Activated CD4-positive, alpha-beta T cell treated with anti-CD3 and anti-CD28 coated beads, Interleukin-2, Interleukin-4, amounts not matched to agents 100 ng/mL and 50 ng/mL, durations not matched to agents 16 hours and 8 hours (primary cell): ENCODE data around the gene ATP23.
A peak's percentile ranks its signal among the peaks of the same experiment; 100 is the strongest.

Experiments
- DNase-seq: peaks from one replicate; pipeline ENCODE4 v3.0.0-alpha.2; 2020; ENCODE audit warnings: low spot score

The ATP23 gene

GRCh38 chr12:57941165-57941894 lies at the start of gene ATP23:
Gene ATP23, plus strand, starts transcription at chr12:57941567. Its CDS starts 135 bp downstream, at chr12:57941702.
- DNase-seq: peak; percentile 90

DNA sequence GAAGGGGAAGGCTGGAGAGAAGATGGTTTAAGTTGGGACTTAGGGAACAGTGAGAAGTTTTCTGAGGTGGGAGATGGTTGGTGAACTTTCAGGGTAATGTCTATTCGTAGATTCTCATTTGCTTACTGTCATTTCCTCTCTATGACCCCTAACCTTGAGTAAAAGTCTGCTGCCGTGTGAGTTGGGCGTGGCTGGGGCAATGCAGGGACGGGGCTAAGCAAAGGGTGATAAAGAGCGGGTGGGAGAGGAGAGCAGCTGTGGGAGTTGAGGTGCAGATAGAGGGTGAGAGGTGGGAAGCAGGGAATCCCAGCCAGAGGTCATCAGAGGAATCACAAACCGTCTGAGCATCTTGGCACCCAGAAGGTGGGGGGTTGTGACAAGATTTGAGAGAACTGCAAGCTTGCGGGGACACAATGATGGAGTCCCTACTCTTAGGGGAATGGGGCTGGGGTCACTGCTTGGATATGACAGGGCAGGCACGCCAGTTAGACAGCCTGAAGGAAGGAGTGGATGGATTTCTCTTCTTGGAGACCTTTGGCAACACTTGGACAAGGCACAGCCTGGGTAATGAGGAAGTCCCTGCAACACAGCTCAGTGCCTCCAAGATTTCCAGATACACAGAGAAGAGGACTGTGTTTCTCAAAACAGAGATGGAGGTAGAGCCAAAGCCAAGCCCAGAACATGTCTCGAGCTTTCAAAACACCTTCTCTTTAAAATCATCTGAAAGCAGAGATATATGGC lies 49.0 kb upstream of the ATP23 start:
- no peak for DNase-seq

DNA sequence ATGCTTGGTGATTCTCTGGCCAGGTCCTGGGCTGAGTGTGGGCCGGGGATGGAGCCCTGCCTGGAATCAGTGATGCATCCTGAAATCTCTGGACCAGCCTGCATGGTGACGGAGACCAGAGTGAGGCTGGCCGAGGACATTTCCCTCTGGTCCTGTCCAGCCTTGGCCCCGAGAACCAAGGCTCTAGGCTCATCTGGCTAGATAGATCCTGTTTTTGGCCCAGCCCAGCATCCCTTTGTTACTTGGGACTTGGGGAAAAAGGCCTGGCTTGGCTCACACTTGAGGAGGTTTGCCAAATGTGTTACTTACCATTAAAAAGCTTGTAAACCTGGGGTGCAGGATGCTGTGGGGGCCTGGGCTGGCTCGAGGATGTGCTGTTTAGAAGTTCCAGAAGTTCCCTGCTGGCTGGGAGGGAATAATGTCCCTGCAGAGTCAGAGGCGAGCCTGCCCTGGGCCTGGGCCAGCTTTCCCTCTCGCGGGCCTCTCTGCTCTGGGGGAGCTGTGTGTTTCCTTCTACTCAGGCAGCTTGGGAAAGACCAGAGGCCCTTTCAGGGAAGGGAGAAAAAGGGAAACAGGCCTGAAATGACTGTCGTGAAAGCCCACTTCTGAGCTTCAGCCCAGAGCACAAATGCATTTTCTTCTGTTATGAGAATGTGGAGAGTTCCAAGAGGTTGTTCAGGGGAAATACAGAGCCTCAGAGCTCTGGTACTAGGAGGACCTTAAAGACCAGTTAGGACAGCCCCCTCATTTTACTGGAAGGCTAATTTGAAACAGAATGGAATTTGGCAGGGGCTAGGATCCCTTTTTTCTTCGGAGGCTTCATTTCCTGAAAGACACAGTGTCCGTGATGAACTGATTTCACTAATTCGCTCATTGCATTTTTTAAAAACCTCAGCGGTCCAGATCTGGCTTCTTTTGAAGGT lies 47.7 kb upstream of the ATP23 start:
- DNase-seq: no peak

DNA sequence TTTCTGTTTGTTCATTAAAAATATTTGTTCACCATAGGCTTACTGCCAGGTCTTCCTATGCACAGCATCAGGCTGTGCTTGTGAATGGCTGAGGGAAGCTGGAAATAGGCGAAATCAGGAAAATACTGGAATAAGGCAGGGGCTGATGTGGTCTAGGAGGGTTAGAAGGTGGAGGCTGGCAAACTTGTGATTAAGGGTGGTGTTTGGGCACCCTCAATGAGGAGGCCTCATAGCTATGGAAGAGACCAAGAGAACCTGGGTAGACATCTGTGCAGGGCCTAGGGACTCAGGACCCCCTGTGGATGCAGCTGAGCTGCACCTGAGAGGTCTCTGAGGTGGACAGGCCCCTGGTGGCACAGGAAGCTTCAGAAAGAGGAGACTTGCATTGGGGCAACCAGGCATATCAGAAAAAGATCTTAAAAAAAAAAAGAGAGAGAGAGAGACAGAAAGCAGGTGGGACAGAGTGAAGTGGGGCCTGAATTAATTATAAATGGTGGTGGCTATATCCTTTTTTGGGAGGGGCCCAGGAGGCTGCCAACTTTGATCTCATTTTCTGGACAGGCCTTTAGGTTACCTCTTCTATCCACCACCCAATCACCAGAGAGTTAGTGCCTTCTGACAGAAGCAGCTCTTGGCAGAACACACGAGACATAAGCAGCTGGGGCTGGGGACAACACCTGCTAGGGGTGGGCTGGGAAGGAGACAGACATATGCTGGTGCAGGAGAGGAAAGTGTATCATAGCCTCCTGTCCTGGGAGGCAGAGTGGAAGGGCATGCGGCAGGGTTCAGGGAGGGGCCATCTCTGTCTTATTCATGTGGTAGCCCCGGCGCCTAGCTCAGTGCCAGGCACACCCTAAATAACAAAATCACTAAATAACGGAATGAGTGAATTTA lies 46.7 kb upstream of the ATP23 start:
- no peak for DNase-seq

DNA sequence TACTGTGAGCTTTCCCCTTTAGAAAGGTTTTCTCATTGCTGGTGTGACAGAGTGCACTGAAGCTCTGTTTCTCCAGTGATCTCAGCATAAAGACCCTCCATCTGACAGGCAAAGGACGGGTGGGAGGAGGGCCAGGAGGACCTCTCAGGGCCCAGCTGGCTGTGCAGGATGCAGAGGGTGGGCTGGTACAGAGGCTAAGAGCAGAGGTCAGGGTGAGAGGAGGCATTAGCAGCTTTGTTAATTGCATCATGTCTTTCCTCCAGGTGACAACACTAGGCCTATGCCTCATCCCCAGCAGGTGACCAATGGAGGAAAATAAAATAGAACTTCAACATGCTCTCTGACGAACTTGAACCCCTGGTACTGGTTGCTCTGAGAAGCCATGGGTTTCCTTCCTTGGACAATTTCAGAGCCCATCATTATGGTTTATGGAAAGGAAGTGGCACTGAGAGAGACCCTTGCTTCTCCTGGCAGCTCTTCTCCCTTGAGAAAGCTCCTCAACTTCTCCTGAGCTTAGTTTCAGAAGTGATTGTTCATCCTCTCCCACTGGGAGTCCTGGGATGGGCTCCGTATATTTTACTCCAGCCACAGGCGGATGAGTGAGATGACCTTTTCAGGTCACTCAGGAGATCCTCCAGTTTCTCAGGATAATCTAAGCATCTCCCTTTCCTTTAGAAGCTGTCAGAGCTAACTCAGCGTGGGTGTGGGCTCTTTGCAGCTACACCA lies 45.8 kb upstream of the ATP23 start:
- no peak for DNase-seq

- DNase-seq: no peak
These were observed 45.3 kb upstream of the ATP23 start for GRCh38 chr12:57896115-57896433.

- peak; percentile 13 for DNase-seq
These were observed 44.7 kb upstream of the ATP23 start for GRCh38 chr12:57896434-57897201.

DNA sequence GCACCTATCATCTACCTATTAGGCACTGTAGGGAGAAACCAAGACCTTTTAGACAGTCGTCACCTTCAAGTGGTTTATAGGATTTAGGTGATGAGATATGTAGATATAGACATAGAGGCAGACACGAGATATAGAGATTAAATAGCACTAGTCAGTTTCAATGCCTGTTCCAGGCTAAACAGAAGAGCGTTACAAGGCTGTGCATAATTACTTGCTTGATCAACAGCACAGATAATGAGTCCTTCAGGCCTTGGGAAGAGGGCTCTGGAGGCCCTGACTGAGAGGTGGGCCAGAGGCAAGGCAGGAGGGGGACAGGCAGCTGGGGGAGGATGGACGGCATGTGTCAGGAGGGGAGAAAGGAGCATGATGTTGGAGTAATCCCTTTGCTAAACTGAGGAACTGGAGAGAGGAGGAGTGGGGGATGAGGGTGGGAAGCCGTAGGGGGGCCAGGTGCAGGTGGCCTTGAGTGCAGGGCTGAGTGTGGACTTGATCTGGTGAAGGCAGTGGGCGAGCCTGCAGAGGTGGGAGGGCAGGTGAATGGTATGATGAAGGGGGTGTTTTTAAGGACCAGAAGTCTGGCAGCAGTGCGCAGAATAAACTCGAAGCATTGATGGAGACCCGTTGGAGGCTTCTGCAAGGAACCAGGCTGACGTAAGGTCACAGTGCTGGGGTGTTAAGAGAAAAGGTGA lies 43.9 kb upstream of the ATP23 start:
- no peak for DNase-seq

GRCh38 chr12:57898308-57898970 lies 42.9 kb upstream of the ATP23 start:
- DNase-seq: peak; percentile 30

- DNase-seq: peak; percentile 85
These were observed 42.2 kb upstream of the ATP23 start for GRCh38 chr12:57899010-57899662.

- DNase-seq: no peak
These were observed 38.8 kb upstream of the ATP23 start for GRCh38 chr12:57902478-57902969.

GRCh38 chr12:57904426-57904825 lies 36.9 kb upstream of the ATP23 start:
- no peak for DNase-seq

DNA sequence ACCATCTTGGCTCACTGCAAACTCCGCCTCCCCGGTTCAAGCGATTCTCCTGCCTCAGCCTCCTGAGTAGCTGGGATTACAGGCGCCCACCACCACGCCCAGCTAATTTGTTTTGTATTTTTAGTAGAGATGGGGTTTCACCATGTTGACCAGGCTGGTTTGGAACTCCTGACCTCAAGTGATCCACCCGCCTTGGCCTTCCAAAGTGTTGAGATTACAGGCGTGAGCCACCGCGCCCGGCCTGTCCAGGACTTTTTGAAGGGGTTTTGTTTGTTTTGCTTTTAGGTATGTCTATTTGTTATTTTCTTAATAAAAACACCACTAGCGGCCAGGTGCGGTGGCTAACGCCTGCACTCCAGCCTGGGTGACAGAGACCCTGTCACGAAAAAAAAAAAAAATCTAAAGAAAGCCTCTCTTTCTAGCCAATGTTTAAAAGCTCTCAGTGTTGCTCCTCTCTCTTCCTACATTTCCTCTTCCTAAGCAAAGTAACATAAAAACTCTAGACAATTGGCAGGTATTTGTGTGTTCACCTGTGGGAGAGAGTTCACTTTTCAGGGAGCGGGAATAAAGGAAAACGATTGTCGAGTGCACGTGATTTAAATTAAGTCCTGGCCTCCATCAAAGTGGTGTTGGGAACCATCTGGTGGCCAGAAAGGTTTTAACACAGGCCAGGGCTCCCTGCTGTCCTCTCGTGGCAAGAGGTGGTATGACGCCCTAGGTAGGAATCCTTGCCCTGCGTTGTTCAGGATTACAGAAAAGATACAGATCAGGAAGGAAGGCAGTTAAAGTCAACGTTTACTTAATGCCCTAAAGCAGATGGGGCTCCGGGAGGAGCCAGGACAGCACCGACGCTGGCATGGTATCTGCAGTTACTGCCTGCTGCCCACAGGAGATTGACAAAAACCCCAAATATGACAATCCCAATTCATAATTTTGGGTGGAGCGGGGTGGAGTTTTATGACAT lies 36.2 kb upstream of the ATP23 start:
- DNase-seq: peak; percentile 88

DNA sequence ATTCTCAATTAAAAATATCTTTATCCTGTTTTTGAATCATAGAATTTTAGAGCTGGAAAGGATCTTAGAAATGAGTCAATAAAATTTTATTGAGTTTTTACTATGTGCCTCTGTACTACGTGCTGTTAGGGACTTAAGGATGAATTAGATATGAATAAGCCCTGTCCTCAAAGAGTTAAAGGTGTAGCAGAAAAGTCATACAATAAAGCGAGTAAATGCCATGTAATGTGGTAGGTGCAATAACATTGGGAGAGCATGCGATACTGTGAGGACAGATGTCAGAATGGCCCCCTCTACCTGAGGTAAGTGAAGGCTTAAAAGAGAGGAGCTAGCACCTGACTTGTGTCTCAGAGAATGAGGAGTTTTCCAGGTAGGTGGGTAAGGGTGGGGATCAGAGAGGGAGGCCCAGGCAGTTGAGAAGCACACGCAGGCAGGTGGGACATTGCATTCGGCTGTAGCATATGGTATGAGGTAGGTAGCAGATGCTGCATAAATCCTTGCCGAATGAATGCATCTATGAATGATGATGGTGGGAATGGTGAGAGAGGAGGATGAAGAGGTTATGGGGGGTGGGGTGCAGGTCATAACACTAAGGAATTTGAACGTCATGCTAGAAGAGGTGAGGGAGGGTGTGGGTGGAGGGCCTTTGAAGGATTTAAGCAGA lies 35.4 kb upstream of the ATP23 start:
- DNase-seq: no peak

- no peak for DNase-seq
These were observed 34.5 kb upstream of the ATP23 start for GRCh38 chr12:57906821-57907220.

DNA sequence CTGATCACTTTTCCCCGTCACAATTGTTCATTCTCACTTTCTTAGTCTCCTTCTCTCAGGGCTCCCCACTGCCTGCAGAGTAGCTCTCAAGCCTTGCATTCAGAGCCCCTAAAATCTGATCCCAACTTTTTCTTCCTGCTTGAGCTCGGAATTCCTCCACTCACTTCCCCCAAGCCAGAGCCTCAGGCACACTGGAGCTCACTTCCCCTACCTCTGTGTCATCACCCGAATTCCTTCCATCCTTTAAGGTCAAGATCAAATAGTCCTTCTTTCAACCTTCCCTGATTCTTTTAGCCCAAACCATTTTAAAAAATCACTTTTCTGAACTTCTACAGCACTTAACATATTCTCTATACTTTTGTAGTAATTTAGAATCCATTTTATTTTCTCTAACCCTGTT lies 34.1 kb upstream of the ATP23 start:
- no peak for DNase-seq

- no peak for DNase-seq
These were observed 32.9 kb upstream of the ATP23 start for GRCh38 chr12:57908511-57908910.
